Smooth muscle cell (in vitro differentiated cells): ENCODE data around the gene MOV10L1. TPM values are rescaled to one million over a fixed set of nuclear protein-coding genes. Genes with fewer than 3 reads are reported as not detected.

ENCODE experiments used
- DNase-seq: peaks from one replicate; lab custom pipeline; 2025; ENCODE audit not compliant: unreplicated experiment; lab: John Stamatoyannopoulos, UW
- H2AFZ ChIP-seq: fragments of 200-600 bp; sonication (generic); 2 replicates; pipeline ENCODE4 v1.6.0; 2016; ENCODE audit warnings: antibody characterized with exemption, low read depth, mild to moderate bottlenecking
- H3F3A ChIP-seq: fragments of 200-600 bp; sonication (generic); 2 replicates; pipeline ENCODE4 v1.6.0; 2017; ENCODE audit warnings: antibody characterized with exemption, low read depth
- H3K27ac ChIP-seq: fragments of 200-600 bp; sonication (generic); 2 replicates; pipeline ENCODE4 v1.5.1; 2016; ENCODE audit warnings: low read depth, mild to moderate bottlenecking
- H3K27me3 ChIP-seq: fragments of 200-600 bp; sonication (generic); 2 replicates; pipeline ENCODE4 v1.6.1; 2016; ENCODE audit warnings: low read depth, mild to moderate bottlenecking
- H3K36me3 ChIP-seq: fragments of 200-600 bp; sonication (generic); 2 replicates; pipeline ENCODE4 v1.5.1; 2016; ENCODE audit warnings: low read depth
- H3K4me1 ChIP-seq: fragments of 200-600 bp; sonication (generic); 2 replicates; pipeline ENCODE4 v1.5.1; 2016; ENCODE audit warnings: low read depth
- H3K4me2 ChIP-seq: fragments of 200-600 bp; sonication (generic); 2 replicates; pipeline ENCODE4 v1.6.0; 2016; ENCODE audit warnings: mild to moderate bottlenecking
- H3K4me3 ChIP-seq: fragments of 200-600 bp; sonication (generic); 2 replicates; pipeline ENCODE4 v1.5.1; 2016; ENCODE audit warnings: mild to moderate bottlenecking
- H3K79me2 ChIP-seq: fragments of 200-600 bp; sonication (generic); 2 replicates; pipeline ENCODE4 v1.6.0; 2016; ENCODE audit warnings: low read depth, mild to moderate bottlenecking
- H3K9ac ChIP-seq: fragments of 200-600 bp; sonication (generic); 2 replicates; pipeline ENCODE4 v1.6.0; 2016; ENCODE audit warnings: low read depth
- H3K9me3 ChIP-seq: fragments of 200-600 bp; sonication (generic); replicated peaks from 2 replicates; pipeline ENCODE4 v1.5.1; 2016; ENCODE audit warnings: low read depth
- H4K20me1 ChIP-seq: fragments of 200-600 bp; sonication (generic); 2 replicates; pipeline ENCODE4 v1.6.0; 2016; ENCODE audit warnings: low read depth
- CTCF ChIP-seq: fragments of 200-600 bp; sonication (generic); IDR thresholded peaks from 2 replicates; pipeline ENCODE4 v1.5.1; 2017; ENCODE audit warnings: borderline replicate concordance, mild to moderate bottlenecking, antibody characterized with exemption; ENCODE audit not compliant: insufficient read depth, poor library complexity, severe bottlenecking
- WGBS: methylation state at CpG from one replicate; pipeline ENCODE4 v1.1.7; 2016; ENCODE audit warnings: low lambda C conversion rate; 5-methylcytosine and 5-hydroxymethylcytosine counted together
- polyA plus RNA-seq: library from polyadenylated mRNA; unstranded; fragments of >200 nt; fragmentation: Nextera tagmentation; extraction: Ambion mirVana; gene quantifications from 2 replicates; pipeline ENCODE4 v1.2.1, GENCODE V29; 2016
- total RNA-seq: library from RNA; depleted of rRNA; stranded (reverse); fragments of >200 nt; gene quantifications from 2 replicates; pipeline ENCODE4 v1.2.3, GENCODE V29; 2014

MOV10L1 gene
- total and polyA plus RNA-seq, 2 experiments from 2014 or later: 0.10 to 0.85 TPM

DNA sequence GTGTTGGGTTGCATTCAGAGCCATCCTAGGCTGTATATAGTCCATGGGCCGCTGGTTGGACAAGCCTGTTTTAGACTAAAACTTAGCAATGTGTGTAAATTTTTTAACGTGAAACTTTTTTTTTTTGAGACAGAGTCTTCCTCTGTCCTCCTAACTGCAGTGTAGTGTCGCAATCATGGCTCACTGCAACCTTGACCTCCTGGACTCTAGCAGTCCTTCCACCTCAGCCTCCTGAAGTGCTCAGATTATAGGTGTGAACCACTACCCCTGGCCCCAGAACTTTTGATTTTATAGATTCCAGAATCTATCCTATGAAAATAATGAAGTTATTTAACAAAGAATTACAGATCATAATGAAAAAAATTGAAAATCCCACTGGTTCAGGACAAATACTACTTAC lies 50.8 kb downstream of the MOV10L1 start:
- Histone ChIP-seq H2AFZ (no peak overlapping the region), H3K4me2 (no peak overlapping the region), H3K79me2 (no peaks in the 10 kb centered on the region), H3K4me3 (no peak overlapping the region), H3F3A (peaks cover 4% of the 10 kb centered on the region), H4K20me1 (no peaks in the 10 kb centered on the region), H3K27me3 (no peaks in the 10 kb centered on the region), H3K27ac (no peak overlapping the region), H3K9me3 (no peaks in the 10 kb centered on the region), H3K36me3 (no peaks in the 10 kb centered on the region), H3K4me1 (no peaks in the 10 kb centered on the region), H3K9ac (no peak overlapping the region)
- DNase-seq: no peak
- TF ChIP-seq CTCF: no peak
- WGBS: 62% methylated on average over 3 of the region's 3 CpGs

- Histone ChIP-seq H3K79me2 (no peaks in the 10 kb centered on the region), H3K4me2 (no peak overlapping the region), H3F3A (peaks cover 4% of the 10 kb centered on the region), H3K27me3 (no peaks in the 10 kb centered on the region), H3K36me3 (no peaks in the 10 kb centered on the region), H3K9ac (no peak overlapping the region), H4K20me1 (no peaks in the 10 kb centered on the region), H3K4me1 (no peaks in the 10 kb centered on the region), H3K4me3 (no peak overlapping the region), H2AFZ (no peak overlapping the region), H3K27ac (no peak overlapping the region), H3K9me3 (no peaks in the 10 kb centered on the region)
- DNase-seq: no peak
- TF ChIP-seq CTCF: no peak
- 96% methylated on average over 6 of the region's 6 CpGs for WGBS
Measured at GRCh38 chr22:50141462-50141861, 51.7 kb downstream of the MOV10L1 start.

- H4K20me1 ChIP-seq: no peaks in the 10 kb centered on the region
- H3K79me2 ChIP-seq: no peaks in the 10 kb centered on the region
- no peak overlapping the region for H3K4me3 ChIP-seq
- H3K4me1 ChIP-seq: no peaks in the 10 kb centered on the region
- TF ChIP-seq CTCF: no peak
- H3F3A ChIP-seq: peaks cover 4% of the 10 kb centered on the region
- H3K36me3 ChIP-seq: no peaks in the 10 kb centered on the region
- H3K9me3 ChIP-seq: no peaks in the 10 kb centered on the region
- WGBS: 43% methylated on average over 11 of the region's 11 CpGs
- no peak overlapping the region for H3K9ac ChIP-seq
- H2AFZ ChIP-seq: no peak overlapping the region
- no peak overlapping the region for H3K4me2 ChIP-seq
- H3K27me3 ChIP-seq: no peaks in the 10 kb centered on the region
- no peak for DNase-seq
- H3K27ac ChIP-seq: no peak overlapping the region
Measured at GRCh38 chr22:50141891-50142363, 52.1 kb downstream of the MOV10L1 start.

DNA sequence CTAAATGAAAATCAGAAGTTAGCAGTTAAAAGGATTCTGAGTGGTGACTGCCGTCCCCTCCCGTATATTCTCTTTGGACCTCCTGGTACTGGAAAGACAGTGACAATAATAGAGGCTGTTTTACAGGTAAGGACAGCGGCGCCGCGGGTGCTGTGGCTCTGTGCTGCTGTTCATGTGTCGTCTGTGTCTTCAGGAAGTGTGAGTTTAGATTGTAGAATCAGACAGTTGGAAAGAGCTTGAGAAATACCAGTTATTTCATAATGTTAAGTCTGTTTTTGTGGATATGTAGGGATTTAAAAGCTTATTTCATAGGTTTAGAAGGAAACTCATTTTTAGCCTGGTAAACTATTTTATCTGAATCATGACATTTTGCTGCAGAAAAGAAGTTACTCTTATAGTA lies 53.3 kb downstream of the MOV10L1 start:
- Histone ChIP-seq H3K9me3 (no peaks in the 10 kb centered on the region), H3F3A (peaks cover 4% of the 10 kb centered on the region), H3K27ac (no peak overlapping the region), H3K4me3 (no peak overlapping the region), H3K4me2 (peak overlapping the region; percentile 42), H3K4me1 (no peaks in the 10 kb centered on the region), H2AFZ (no peak overlapping the region), H3K79me2 (no peaks in the 10 kb centered on the region), H3K9ac (no peak overlapping the region), H3K27me3 (no peaks in the 10 kb centered on the region), H3K36me3 (no peaks in the 10 kb centered on the region), H4K20me1 (no peaks in the 10 kb centered on the region)
- no peak for DNase-seq
- no peak for TF ChIP-seq CTCF
- WGBS: 58% methylated on average over 7 of the region's 7 CpGs
